ENCODE data around the gene EOGT.

Gene EOGT

GRCh38 chr3:69008980-69009379 lies 4.5 kb downstream of the EOGT start:
- DNase-seq, result no peak

DNA sequence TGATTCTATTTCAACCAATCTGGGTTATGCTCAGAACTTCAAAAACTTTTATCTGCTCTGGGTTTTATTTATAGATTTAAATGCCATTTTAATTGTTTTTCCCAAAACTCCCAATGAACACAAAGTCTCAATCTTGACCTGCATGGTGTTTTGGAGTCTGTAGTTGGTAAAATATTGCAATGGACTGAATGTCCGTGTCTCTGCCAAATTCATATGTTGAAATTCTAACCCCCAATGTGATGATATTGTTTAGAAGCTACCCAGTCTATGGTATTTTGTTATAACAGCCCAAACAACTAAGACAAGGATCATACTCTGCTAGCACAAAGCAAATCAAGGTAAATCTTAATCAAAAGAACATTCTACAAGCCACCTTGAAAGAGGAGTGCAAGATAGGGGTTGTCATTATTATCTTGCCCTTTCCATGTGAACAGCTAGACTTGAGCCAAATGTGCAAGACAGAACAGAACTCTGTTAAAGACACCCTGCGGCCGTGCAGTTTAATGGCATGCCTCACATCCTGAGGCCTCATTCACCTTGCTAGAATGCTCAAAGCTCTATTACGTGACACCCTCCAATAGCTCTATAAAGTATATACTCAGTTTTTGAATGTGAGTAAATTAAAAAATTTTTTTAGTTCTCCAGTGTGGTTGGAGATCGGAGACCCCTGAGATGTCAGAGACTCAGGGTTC lies 7.5 kb downstream of the EOGT start:
- DNase-seq, result no peak

- DNase-seq, result no peak
Observed at GRCh38 chr3:69005071-69005790, 8.3 kb downstream of the EOGT start.

DNA sequence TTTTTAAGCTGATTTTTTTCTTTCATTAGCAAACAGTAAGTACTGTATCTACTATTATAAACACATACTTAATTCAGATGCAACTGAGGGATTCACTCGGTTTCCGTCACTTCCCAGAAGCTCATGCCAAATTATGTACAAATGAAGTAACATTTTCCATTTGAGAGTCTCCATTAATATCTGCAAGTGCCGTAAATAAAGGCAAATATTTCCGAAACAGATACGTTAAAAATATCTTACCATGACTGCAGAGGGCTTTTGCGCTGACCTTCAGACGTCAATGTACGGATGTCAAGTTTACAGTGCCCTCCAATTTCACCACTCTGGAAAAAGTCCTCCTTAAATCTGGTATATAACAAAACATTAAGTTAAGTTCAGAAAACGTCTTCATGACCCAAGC lies 9.3 kb downstream of the EOGT start:
- DNase-seq, result no peak

GRCh38 chr3:68999605-69000004 lies 13.9 kb downstream of the EOGT start:
- DNase-seq, result no peak

DNA sequence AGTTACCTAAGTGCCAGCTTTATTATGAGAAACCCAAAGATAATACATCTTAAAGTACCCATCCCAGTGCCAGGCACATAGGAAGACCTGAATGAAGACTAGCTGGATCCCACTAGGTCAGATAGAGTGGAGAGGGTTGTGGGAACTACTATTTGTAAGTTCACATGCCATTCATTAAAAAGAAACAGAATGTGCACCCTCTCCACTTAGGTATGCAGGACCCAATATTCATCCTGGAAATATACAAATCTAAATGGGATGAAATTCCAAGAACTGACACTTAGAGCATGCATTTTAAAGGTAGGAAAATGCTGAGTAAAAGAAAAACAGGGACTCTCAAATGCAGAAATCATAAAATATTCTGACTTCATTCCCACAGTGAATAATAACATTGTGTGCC lies 14.3 kb downstream of the EOGT start:
- DNase-seq, result no peak

DNA sequence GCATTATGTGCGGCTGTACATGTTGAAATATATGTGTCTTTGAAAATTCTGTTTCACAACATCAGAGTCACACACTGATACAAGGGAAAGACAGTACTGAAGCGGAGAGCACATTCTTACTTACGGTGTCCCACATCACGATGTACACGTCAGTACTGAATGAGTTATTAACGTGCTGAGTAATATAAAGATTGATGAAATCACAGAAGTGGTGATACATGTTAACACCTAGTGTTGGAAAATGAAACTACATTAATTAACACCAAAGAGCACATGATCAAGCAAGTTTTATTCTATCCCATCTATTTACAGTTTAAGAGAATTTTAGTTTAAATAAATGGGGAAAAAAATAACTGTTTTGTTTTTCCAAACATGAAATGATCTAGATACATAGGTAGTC lies 15.6 kb downstream of the EOGT start:
- DNase-seq, result peak in 1 of 2 donors; percentile 15

DNA sequence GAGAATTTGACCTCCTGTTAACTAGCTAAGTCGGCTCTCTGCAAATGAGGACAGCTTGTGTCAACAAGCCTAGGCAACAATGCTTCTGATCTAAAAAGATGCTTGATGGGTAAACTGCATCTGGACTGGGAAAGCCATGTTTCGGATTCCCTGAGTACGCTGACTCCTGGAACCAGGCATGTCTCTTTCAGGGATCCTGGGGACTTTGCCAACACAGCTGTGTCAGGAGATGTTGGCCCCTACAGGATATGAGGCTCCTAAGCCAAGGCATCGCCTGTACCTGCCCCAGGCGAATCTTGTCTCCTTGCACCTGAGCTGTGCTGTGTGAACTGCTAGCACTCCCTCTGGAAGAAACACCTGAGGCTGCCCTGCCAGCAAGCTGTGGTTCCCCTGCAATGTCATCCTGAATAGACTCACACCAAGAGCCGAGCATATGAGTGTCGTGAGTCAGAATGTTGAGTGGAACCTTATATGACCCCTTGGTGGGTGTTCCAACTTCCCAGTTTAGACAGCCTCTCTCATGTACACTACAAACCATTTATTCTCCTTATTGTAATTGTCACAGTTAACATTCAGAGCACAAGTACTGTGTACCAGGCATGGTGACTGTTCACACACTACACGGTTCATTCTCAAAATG lies 17.0 kb downstream of the EOGT start:
- DNase-seq, result peak; percentile 49 to 91

GRCh38 chr3:68988740-68989139 lies 24.7 kb downstream of the EOGT start:
- no peak for DNase-seq

DNA sequence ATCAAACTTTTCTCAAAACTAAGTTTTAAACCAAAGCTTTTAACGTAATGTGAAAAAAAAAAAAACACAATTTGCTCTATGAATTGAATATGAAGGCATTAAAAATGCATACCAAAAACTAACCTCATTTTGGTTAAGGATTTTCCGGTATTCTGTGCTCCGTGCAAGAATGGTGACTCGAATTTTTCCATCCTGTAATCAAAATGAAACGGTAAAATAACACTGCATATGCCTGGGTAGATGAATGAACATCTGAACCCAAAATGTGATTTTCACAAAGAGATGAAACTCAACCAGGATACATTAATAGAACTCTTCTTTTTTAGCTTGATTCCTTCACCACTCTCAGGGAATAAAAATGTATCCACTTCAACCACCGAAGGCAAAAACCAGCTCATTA lies 26.2 kb downstream of the EOGT start:
- no peak for DNase-seq

- no peak for DNase-seq
Observed at GRCh38 chr3:68986496-68987208, 26.8 kb downstream of the EOGT start.

DNA sequence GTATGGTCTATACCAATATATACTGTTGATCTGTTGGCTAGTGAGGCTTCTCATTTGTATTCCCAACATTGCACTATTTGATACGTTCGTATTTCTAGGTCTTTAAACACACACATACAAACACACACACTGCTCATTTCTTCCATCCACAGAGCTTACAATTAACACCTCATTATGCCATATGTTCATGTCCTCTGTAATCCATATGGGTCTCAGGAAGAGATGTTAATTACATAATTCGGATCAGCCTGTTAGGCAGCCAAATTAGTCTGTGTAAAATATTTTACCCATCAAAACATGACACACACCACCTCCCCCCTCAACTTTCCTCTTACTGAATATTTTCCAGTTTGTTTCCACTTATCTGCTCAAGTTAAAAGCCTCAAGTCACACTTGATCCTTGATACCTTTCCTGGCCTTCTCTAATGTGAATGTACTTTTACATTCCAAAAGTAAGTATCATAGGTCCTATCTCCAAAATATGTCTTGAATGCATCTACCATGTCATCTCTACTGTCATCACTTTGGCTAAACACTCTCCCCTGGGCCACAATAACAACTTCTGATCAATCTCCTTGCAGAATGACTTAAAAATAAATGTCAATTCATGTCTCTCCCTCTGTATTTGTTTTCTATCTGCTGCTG lies 28.2 kb downstream of the EOGT start:
- no peak for DNase-seq

DNA sequence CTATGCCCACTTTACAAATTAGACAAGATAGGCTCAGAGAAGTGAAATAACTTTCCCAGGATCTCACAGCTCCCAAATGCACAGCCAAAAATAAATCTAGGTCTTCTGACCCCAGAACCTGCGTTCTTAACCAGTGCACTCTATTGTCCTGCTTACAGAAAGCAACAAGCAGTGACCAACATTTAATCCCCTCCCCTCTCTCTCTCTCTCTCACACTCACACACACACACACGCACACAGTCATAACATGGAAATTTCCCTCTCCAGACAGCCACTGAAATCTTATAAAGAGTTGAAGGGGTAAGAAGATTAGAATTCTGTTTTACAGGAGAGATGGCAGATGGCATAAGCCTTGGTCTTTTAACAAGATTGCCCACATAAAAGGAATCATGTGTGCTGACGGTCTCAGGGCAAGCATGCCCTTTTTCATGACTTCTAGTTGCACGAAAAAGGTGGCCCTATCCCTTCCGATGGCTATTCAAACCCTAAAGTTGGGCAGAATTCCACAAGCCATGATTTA lies 29.4 kb downstream of the EOGT start:
- DNase-seq, result no peak

- DNase-seq, result no peak
Observed at GRCh38 chr3:68977486-68978167, 35.9 kb downstream of the EOGT start.

DNA sequence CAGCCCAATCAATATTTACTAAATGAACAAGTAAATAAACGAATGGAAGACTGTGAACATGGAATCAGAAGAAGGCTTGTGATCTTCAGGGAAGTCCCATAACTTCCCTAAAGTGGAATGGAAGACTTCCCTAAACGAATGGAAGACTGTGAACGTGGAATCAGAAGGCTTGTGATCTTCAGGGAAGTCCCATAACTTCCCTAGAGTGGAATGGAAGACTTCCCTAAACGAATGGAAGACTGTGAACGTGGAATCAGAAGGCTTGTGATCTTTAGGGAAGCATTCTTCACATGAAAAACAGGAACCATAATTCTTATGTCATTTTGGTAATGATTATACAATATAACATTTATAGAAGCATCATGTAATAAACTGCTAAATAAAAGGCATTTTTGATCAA lies 38.8 kb downstream of the EOGT start:
- peak; percentile 72 to 97 for DNase-seq

DNA sequence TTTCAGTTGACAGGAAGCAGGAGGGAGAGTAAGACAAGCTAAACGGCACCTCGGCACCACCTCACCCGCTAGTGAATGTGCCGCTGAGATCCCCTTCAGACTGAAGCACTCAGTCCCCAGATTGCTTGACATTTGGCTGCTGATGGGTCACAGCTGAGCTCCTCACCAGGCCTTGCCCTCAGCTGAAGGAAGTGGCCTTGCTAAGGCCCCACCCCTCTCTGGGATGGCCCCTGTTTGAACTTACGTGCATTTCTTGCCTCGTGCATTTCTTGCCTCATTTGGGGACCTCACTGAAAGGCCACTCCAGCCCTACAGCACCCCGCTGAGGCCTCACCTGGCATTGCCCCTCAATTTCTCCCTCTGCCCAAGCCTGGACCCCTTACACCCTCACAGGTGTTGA lies 39.8 kb downstream of the EOGT start:
- DNase-seq, result peak; percentile 55 to 56

DNA sequence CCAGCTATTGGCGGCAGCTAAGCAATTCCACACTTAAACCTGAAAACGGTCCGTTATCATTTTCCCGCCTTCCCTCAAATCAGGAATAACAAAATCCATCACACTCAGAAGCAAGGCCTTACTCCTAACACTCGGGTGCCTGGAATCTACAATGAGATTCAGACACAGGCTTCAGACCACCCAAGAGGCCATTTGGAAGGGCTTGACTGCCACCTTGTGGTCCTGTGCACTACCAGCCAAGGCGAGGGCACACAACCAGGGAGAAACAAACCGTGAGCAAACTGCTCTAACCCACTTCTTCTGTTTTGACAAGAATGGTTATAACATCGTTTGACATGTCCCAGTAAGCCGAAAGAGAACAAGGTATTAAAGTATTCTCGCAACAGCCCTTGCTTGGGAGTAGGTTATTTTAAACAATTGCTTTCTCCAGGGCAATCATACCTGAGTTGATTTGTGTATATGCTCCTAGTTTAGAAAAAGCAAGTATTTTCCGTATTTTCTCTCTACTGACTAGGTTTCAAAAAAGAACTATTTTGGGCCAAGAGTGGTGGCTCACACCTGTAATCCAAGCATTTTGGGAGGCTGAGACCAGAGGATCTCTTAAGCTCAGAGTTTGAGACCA lies 41.0 kb downstream of the EOGT start:
- DNase-seq, result peak; percentile 51 to 69

GRCh38 chr3:68964694-68965093 lies 48.8 kb downstream of the EOGT start:
- no peak for DNase-seq

GRCh38 chr3:68963891-68964290 lies 49.6 kb downstream of the EOGT start:
- DNase-seq, result no peak

GRCh38 chr3:68963376-68963775 lies 50.1 kb downstream of the EOGT start:
- DNase-seq, result no peak

GRCh38 chr3:68958932-68959331 lies 54.6 kb downstream of the EOGT start:
- no peak for DNase-seq

DNA sequence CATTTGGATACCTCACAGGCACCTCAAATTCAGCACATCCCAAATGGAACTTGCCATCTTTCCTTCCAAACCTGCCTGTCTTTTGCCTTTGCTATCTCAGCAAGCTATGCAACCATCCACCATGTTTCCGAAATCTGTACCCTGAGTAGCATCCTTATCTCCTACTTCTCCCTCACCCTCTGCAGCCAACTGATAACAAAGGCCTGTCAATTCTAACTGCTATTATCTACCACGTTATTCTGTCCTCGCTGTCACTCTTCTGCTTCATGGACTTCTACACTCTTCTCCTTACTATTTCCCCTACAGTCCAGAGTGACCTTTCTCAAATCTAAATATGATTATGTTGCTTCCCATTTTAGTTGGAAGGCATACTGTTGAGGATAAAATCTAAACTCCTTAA lies 55.6 kb downstream of the EOGT start:
- no peak for DNase-seq

Measured in inflammatory macrophage treated with lipopolysaccharide for 1 hour (primary cell).